CD4-positive, alpha-beta T cell treated with Interleukin-1 beta for 1 hour (primary cell): ENCODE data around the gene RXRA.
A peak's percentile ranks its signal among the peaks of the same experiment; 100 is the strongest.

Experiments
- DNase-seq, 2 donors: peaks; one replicate each; pipeline ENCODE4 v3.0.0-alpha.2; 2020 to 2022

The RXRA gene

GRCh38 chr9:134404376-134405358 is 78.4 kb downstream of the RXRA start:
- DNase-seq = no peak

GRCh38 chr9:134405527-134405926 is 79.3 kb downstream of the RXRA start:
- peak in 1 of 2 donors; percentile 48 for DNase-seq

GRCh38 chr9:134406366-134407120 is 80.3 kb downstream of the RXRA start:
- DNase-seq = no peak

GRCh38 chr9:134407121-134407779 is 81.0 kb downstream of the RXRA start:
- peak; percentile 81 to 88 for DNase-seq

GRCh38 chr9:134408389-134408788 is 82.1 kb downstream of the RXRA start:
- peak in 1 of 2 donors; percentile 37 for DNase-seq

GRCh38 chr9:134408939-134409737 is 82.9 kb downstream of the RXRA start:
- DNase-seq = peak in 1 of 2 donors; percentile 57

- no peak for DNase-seq
These were observed 84.0 kb downstream of the RXRA start for GRCh38 chr9:134410071-134410834.

- no peak for DNase-seq
These were observed 84.6 kb downstream of the RXRA start for GRCh38 chr9:134410835-134411217.

GRCh38 chr9:134411440-134412297 is 85.4 kb downstream of the RXRA start:
- DNase-seq = no peak

GRCh38 chr9:134412298-134412711 is 86.0 kb downstream of the RXRA start:
- DNase-seq = no peak

GRCh38 chr9:134413112-134413715 is 87.0 kb downstream of the RXRA start:
- no peak for DNase-seq

GRCh38 chr9:134413890-134414623 is 87.8 kb downstream of the RXRA start:
- no peak for DNase-seq

- DNase-seq = no peak
These were observed 88.7 kb downstream of the RXRA start for GRCh38 chr9:134414900-134415425.

- no peak for DNase-seq
These were observed 90.2 kb downstream of the RXRA start for GRCh38 chr9:134416385-134417015.

GRCh38 chr9:134418354-134418753 is 92.1 kb downstream of the RXRA start:
- DNase-seq = no peak

GRCh38 chr9:134419000-134419683 is 92.9 kb downstream of the RXRA start:
- DNase-seq = no peak

GRCh38 chr9:134419684-134420076 is 93.4 kb downstream of the RXRA start:
- DNase-seq = no peak

GRCh38 chr9:134420281-134420845 is 94.1 kb downstream of the RXRA start:
- no peak for DNase-seq
